ENCODE results near the gene RILPL1. TPM values are rescaled to one million over a fixed set of nuclear protein-coding genes. Genes with fewer than 3 reads are reported as not detected.
A peak's percentile ranks its signal among the peaks of the same experiment; 100 is the strongest.

Gene RILPL1
- total and polyA plus RNA-seq, 10 of the 15 experiments (the other 5 are each of a cell fraction or from before 2014, with no cell fraction given), result 0.05 to 0.61 (median 0.25) TPM

- ATAC-seq (no peak), DNase-seq (ENCODE audit: low read depth, low spot score) (no peak), FAIRE-seq (no peak)
- ChIA-PET RAD21 (ENCODE audit: unreplicated experiment) (interaction anchor here (0.9 to 1.8 kb wide), 5 partner anchors 8 to 59 kb away, joined by 3 to 15 read pairs (median 4); partner anchors contain the start of gene KMT5A), SMC1A (ENCODE audit: uncharacterized antibody, unreplicated experiment) (interaction anchor here (1.6 to 2.3 kb wide), 5 partner anchors 9 to 18 kb away, joined by 3 to 17 read pairs (median 10); partner anchors contain the start of gene SNRNP35), POLR2A (interaction anchor here (0.6 to 2.8 kb wide), 4 partner anchors 8 to 11 kb away, joined by 3 to 14 read pairs (median 6); no protein-coding TSS in a partner anchor), CTCF (no interaction called here)
- in situ Hi-C loops (cut with MboI) (loop anchor here (25.0 kb wide), 1 partner anchor 1470 kb away; the partner anchor contains the start of gene UBC), intact Hi-C loops (cut with micrococcal nuclease; ENCODE audit: unreplicated experiment) (no loop called here)
- H3K4me3 ChIP-seq, result peak overlapping the region; percentile 24; the same call in 1 of the 2 replicates
- H3K9me3 ChIP-seq (replicated peaks; ENCODE audit: control insufficient read depth, insufficient read depth, low read length), result no peaks in the 10 kb centered on the region
- no peaks in the 10 kb centered on the region for H3K27me3 ChIP-seq (replicated peaks in 1 of 2; ENCODE audit: control insufficient read depth in 2 of 2, insufficient read depth in 2 of 2, low read length in 1 of 2)
- H3K4me1 ChIP-seq (ENCODE audit: control insufficient read depth, insufficient read depth, low read length), result peaks cover 33% of the 10 kb centered on the region
- H4K20me1 ChIP-seq (ENCODE audit: control insufficient read depth, insufficient read depth), result no peaks in the 10 kb centered on the region
- peak overlapping the region; percentile 5 for H3K27ac ChIP-seq (ENCODE audit: control insufficient read depth, insufficient read depth)
- peaks cover 1% of the 10 kb centered on the region for H3K79me2 ChIP-seq (ENCODE audit: control insufficient read depth, insufficient read depth, low read length)
- no peak overlapping the region for H3K9ac ChIP-seq (ENCODE audit: control insufficient read depth, insufficient read depth, low read length)
- H2AFZ ChIP-seq (ENCODE audit: control insufficient read depth, low read depth, low read length), result no peak overlapping the region
- BruUV-seq (replicated peaks), result no TSS peak
- WGBS (ENCODE audit: insufficient coverage, insufficient replicate concordance, low lambda C conversion rate, missing lambda C conversion rate), result 52% methylated on average over 4 of the region's 4 CpGs
- H3K36me3 ChIP-seq (ENCODE audit: control insufficient read depth in 2 of 2, insufficient read depth in 2 of 2, low read length in 1 of 2), result no peaks in the 10 kb centered on the region
- peak overlapping the region; percentile 28 for H3K4me2 ChIP-seq (ENCODE audit: control insufficient read depth, insufficient read depth)
- TF ChIP-seq, protein P1, sequence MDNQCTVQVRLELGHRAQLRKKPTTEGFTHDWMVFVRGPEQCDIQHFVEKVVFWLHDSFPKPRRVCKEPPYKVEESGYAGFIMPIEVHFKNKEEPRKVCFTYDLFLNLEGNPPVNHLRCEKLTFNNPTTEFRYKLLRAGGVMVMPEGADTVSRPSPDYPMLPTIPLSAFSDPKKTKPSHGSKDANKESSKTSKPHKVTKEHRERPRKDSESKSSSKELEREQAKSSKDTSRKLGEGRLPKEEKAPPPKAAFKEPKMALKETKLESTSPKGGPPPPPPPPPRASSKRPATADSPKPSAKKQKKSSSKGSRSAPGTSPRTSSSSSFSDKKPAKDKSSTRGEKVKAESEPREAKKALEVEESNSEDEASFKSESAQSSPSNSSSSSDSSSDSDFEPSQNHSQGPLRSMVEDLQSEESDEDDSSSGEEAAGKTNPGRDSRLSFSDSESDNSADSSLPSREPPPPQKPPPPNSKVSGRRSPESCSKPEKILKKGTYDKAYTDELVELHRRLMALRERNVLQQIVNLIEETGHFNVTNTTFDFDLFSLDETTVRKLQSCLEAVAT (IDR thresholded peaks at IDR 0.05), result 0 out of 2 replicates have a peak, but pooled peaks have one; percentile 35
- TF ChIP-seq EP300 (IDR thresholded peaks at IDR 0.05; ENCODE audit: borderline replicate concordance in 1 of 2, control insufficient read depth in 1 of 2, low read depth in 2 of 2, low read length in 2 of 2) (no peak), MTA2 (IDR thresholded peaks at IDR 0.05; ENCODE audit: low read depth) (no peak), JUNB (IDR thresholded peaks at IDR 0.05) (no peak), CEBPB (IDR thresholded peaks at IDR 0.05; ENCODE audit: borderline replicate concordance in 1 of 2, low read depth in 2 of 2, low read length in 2 of 2) (0 out of 4 replicates have a peak, but pooled peaks of 1 of the 2 experiments have one; percentile 15), MXI1 (IDR thresholded peaks at IDR 0.05; ENCODE audit: low read depth, low read length) (no peak), EGR1 (IDR thresholded peaks at IDR 0.05; ENCODE audit: borderline replicate concordance in 1 of 2, low read depth in 2 of 2, low read length in 2 of 2) (no peak), ATF7 (IDR thresholded peaks at IDR 0.05; ENCODE audit: low read depth) (no peak), SPI1 (IDR thresholded peaks at IDR 0.05; ENCODE audit: borderline replicate concordance, insufficient read depth, low read depth, low read length) (peak; percentile 60; the same call in 1 of the 2 replicates), E2F4 (IDR thresholded peaks at IDR 0.05; ENCODE audit: low read depth, low read length) (no peak), USF1 (IDR thresholded peaks at IDR 0.05; ENCODE audit: borderline replicate concordance, extremely low read length, insufficient read depth, low read depth, low read length) (no peak), NRF1 (conservative IDR thresholded peaks at IDR 0.05; ENCODE audit: low read depth, low read length) (no peak), CREM (IDR thresholded peaks at IDR 0.05; ENCODE audit: low read depth) (no peak), SMAD5 (IDR thresholded peaks at IDR 0.05; ENCODE audit: low read depth) (no peak), NBN (IDR thresholded peaks at IDR 0.05) (no peak), CTCF (IDR thresholded peaks at IDR 0.05 in 2 of 3, conservative IDR thresholded peaks at IDR 0.05 in 1 of 3; ENCODE audit: control insufficient read depth in 2 of 3, extremely low read depth in 1 of 3, insufficient read depth in 1 of 3, low read depth in 3 of 3, low read length in 3 of 3) (no peak)
- TF ChIP-seq, protein P2, sequence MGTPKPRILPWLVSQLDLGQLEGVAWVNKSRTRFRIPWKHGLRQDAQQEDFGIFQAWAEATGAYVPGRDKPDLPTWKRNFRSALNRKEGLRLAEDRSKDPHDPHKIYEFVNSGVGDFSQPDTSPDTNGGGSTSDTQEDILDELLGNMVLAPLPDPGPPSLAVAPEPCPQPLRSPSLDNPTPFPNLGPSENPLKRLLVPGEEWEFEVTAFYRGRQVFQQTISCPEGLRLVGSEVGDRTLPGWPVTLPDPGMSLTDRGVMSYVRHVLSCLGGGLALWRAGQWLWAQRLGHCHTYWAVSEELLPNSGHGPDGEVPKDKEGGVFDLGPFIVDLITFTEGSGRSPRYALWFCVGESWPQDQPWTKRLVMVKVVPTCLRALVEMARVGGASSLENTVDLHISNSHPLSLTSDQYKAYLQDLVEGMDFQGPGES (IDR thresholded peaks at IDR 0.05), result no peak
Observed at GRCh38 chr12:123442774-123443173, 90.7 kb downstream of the RILPL1 start.

All from GM12878 (cell line).